GM18870 (cell line): ENCODE results near the gene COASY.

Experiments used
- ATAC-seq: cut with Tn5 transposase; IDR thresholded peaks from one replicate; pipeline ENCODE4 v1.9.1; 2021; ENCODE audit warnings: moderate library complexity; ENCODE audit not compliant: unreplicated experiment

The COASY gene

DNA sequence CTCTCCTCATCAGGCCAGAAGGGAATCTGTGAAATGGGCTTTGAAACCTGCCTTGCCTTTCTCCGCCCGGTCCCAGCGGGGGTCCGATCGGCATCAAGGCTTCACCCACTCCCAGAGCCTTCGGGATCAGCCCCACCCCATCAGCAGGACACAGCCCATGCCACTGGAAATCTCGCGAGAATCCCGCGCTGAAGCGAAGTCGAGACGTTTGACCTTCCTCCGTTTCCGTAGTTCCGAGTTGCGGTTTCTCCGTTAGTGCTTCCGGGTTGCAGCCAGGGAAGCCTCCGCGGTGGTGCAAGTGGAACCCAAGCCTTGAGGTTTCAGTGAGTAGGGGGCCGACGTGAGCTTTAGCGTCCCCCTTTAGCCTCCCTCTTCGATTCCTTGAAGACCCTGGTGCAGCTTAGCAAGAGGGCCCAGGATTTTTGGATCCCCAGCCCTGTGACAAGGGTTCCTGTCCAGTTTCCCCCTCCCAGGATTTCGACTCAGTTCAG lies at the start of gene COASY:
Gene COASY, plus strand, starts transcription at position 252 of the 491 bp plus-strand sequence. CDS start 475 bp downstream, outside the sequence.
- ATAC-seq: no peak

DNA sequence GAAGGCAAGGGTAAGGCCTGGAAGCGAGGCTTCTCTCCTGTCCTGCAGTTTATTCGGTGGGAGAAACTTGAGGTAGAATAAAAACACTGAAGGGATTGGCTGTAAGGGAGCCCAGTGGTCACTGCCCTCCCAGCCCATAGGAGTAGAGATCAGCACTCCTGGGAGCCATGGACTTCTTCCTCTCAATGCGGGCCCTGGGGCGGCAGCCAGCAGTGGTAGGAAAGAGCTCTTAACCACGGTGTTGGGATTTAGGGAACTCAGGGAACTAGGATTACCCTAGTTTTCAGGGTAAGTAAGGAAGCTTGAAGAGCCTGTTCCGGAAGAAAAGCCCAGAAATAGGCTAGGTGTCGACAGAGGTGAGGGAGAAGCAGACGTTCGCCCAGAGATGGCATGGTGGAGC lies 49.7 kb upstream of the COASY start:
- ATAC-seq: no peak

- ATAC-seq: no peak
Measured at GRCh38 chr17:42512733-42513251, 49.2 kb upstream of the COASY start.

DNA sequence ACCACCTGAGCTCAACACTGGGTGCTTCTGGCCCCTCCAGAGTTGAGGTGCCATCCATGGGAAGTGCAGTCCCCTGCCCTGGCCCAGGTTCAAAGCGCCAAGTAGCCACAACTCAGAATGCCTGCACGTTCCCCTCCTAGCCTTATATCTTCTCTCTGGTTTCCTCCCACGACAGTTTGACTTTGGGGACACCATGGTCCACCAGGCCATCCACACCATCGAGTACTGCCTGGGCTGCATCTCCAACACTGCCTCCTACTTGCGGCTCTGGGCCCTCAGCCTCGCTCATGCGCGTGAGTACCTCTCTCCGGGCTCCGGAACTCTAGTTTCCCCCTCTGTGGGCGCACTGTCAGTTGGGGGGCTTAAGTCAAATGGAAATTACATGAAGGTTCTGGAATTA lies 48.3 kb upstream of the COASY start:
- no peak for ATAC-seq

DNA sequence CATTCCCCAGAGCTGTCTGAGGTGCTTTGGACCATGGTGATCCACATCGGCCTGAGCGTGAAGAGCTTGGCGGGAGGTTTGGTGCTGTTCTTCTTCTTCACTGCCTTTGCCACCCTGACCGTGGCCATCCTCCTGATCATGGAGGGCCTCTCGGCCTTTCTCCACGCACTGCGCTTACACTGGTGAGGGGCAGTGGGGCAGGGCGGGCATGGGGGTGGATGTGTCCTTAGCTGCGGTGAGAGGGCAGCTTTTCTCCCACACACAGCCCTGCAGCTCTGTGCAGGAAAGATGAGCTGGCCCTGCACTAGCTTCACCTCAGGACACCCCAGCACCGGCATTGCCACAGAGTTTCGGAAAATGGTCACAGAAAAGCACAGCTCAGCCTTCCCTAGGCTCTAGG lies 47.7 kb upstream of the COASY start:
- ATAC-seq: no peak

DNA sequence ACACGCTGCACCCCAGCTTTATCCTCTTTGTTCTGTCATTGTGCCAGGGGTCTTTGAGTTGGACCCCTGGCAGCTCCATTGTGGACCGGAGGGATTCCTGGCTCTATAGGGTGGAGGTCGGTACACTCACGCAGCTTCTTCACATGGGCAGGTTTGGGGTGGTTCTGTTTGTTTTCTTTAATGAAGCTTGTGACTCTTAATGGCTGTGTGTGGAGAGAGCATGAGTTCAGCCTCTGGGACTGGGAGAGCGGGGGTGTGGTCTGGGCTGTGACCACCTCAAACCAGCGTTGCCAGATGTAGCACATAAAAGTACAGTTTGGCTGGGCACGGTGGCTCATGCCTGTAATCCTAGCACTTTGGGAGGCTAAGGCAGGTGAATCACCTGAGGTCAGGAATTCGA lies 47.1 kb upstream of the COASY start:
- no peak for ATAC-seq

- no peak for ATAC-seq
Measured at GRCh38 chr17:42517516-42517915, 44.4 kb upstream of the COASY start.

GRCh38 chr17:42518046-42518754 lies 43.7 kb upstream of the COASY start:
- ATAC-seq: no peak

DNA sequence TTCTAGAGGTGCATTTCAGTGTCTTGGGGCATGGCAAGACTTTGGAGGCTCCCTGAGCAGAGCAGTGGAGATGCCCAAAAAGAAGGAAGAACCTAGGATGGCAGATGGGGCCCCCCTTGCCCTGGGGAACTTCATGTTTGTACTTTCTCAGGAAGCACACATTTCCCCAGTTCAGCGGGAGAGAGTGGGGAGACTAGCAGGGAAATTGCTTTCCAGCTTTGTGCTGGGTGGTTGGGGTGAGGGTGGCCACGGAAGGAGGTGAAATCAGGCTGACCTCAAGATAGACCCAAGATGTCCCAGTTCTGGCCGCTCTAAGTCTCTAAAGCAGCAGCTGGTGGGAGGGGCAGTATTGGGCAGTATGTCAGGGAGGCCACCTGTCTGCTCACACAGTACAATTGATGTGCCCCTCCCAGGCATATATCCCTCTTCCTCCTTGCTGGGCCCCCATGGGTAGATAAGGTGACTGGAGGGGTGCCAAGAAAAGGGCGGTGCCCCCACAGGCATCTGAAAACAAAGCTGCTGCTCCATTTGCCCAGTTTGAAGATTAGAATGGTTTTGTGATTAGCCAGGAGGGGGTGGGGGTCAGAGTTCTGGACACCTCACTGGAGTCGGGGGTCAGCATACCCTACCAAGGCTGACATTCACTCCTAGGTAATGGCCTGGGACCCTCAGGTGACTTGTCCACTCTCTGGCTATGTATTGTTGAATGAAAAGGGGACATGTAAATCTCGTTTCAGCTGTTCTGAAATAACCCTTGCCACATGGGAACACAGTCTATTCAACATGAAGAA lies 43.0 kb upstream of the COASY start:
- ATAC-seq: no peak

DNA sequence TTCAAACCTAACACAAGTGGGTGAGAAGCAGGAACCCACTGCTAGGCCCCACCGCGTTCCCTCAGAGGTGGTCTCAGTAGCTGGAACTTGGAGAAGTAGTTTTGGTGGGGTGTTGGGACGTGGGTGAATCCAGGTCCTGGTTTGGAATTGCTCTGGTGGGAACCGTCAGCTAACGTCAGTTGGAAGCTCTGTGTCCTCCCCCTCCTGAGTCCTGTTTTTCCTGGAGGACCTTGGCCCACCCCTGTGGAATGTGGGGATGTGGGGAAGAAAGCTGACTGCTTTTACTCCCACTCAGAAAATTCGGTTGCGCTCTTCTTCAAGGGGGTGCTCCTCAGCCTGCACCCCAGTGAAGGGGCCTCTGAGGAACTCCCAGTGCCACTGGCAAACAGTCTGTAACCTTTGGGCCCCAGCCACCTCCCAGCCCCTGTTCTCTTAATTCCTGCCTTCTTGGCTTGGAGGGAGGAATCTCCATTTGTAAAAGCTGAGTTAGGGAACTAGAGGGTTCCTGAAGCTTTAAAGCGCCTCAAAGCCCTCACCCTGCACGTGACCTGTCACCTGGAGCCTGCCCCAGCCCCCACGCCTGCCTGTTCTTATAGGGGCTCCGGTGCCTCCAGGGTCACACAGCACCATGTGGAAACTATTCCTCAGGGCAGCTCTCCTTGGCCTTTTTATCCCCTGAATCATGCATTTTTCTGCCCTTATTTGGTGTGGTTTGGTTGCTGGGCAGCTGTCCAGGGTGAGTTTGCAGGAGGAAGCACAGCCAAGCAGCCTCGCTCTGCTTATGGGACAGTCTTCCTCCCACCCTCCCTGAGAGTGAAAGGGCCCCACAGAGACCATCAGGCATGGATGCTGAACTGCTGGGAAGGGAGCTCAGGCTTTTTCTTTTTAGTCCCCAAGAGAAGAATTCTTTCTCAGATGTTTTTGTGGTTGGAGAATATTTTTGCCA lies 42.1 kb upstream of the COASY start:
- no peak for ATAC-seq

DNA sequence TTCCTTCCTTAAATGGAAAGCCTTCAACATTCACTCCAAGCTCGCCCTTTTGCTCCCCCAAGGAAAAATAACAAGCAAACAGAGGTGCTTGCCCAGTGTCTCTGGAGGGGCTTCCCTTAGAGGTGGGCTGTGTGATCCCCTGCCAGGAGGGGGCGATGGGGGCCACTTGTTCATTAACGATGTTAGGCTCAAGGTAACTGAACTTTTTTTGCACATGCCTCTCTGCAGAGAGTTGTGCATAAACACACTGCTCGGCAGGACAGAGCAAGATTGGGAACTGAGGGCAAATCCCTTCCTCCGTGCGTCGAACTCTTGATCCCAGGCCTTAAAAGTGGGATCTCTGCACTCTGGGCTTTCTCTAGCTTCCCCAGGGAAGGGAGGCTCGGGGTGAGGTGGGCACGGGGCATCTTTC lies 41.4 kb upstream of the COASY start:
- ATAC-seq: no peak

DNA sequence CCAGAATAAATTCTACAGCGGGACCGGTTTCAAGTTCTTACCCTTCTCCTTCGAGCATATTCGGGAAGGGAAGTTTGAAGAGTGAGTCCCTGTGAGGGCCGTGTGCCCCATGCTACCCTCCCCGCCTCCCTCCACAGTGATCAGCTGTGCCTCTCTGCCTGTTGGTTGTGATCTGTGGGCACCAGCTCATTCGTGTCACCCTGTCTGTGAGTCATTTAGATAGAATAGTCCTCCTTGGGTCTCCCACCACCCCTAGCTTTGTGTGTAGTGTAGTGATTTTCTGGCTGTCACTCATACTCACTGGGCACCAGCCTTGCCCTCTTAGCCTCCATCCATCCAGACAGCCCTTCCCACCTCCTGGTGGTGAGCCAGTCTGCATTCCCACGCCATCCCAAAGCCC lies 40.9 kb upstream of the COASY start:
- no peak for ATAC-seq

- no peak for ATAC-seq
Measured at GRCh38 chr17:42521666-42522262, 40.2 kb upstream of the COASY start.

GRCh38 chr17:42522263-42522790 lies 39.6 kb upstream of the COASY start:
- ATAC-seq: no peak

DNA sequence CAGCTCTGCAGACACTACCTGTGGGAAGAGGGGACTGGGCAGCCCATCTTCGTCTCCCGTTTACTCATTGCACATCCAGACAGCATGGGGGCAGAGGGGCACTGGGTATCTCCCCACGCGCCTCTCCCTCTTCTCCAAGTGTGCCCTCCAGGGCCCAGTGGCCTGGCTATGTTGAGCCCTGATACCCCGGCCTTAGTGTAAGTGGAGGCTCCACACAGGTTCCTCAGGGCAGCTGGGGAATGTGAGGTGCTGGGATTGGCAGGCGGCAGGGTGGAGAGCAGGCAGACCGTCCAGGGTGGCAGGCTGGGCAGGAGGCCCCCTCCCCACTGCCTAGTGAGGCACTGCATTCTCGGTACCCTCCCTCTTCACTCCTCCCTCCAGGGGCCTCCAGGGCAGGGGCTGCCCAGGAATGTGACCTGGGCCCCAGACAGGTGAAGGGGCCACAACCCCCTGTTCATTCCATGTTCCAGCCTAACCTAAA lies 39.1 kb upstream of the COASY start:
- ATAC-seq: no peak

DNA sequence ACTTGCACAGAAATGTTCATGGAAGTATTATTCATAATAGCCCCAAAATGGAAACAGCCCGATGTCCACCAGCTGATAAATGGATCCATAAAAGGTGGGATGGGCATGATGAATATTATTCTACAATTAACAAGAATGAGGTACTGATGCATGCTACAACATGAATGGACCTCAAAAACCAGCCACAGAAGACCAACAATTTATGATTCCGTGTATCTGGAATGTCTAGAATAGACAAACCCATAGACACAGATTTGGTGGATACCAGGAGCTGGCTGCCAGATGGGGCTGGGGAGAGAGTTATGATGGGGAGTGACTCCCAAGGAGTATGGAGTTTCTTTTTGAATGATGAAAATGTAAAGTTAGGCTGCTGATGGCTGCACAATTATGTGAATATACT lies 36.7 kb upstream of the COASY start:
- no peak for ATAC-seq

DNA sequence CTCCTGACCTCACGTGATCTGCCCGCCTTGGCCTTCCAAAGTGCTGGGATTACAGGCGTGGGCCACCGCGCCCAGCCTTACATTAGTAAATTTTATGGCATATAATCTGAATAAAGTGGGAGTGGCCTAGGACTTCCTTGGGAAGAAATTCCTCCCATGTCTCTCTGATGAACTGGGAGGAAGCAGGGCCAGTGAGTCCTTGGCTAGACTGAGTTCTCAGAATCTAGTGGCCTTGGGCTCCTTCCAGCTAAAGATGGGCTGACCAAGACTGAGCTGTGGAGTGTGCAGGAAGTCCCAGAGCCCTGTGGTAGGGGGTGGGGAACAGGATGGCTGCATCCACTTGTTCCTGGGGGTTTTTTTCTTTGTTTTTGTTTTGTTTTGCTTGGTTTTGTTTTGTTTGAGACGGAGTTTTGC lies 35.9 kb upstream of the COASY start:
- no peak for ATAC-seq

DNA sequence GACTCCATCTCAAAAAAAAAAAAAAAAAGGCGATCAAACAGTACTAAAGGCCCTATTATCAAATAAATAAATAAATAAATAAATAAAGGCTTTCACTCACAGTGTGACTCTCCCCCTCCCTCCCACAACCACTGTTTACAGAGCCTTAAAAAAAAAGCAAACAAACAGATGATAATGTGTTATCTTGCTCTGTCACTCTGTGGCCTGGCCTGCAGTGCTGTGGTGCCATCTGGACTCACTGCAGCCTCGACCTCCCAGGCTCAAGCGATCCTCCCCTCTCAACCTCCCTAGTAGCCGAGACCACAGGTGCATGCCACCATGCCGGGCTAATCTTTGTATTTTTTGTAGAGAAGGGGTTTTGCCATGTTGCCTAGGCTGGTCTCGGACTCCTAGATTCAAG lies 34.0 kb upstream of the COASY start:
- no peak for ATAC-seq

GRCh38 chr17:42529061-42529460 lies 32.9 kb upstream of the COASY start:
- ATAC-seq: no peak

DNA sequence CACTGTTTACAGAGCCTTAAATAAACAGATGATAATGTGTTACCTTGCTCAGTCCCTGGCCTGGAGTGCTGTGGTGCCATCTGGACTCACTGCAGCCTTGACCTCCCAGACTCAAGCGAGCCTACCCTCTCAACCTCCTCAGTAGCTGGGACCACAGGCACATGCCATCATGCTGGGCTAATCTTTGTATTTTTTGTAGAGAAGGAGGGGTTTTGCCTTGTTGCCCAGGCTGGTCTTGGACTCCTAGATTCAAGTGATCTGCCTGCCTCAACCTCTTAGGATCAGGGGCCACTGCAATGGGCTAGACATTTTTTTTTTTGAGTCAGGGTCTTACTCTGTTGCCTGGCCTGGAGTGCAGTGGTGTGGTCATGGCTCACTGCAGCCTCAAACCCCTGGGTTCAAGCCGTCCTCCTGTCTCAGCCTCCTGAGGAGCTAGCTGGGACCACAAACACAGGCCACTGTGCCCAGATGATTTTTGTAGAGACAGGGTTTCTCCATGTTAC lies 30.9 kb upstream of the COASY start:
- ATAC-seq: no peak
